Muscle layer of colon (tissue), 2 donors: Measurements from ENCODE around the gene DEFB113.

Experiments
- H3K27ac ChIP-seq: one replicate; pipeline ENCODE4 v1.7.0; 2013; ENCODE audit warnings: low read depth, mild to moderate bottlenecking, low read length, moderate library complexity
- H3K27me3 ChIP-seq, 2 donors: one replicate each; pipeline ENCODE4 v1.7.0; 2013; ENCODE audit warnings: low read length in 2 of 2, mild to moderate bottlenecking in 2 of 2; ENCODE audit not compliant: insufficient read depth in 2 of 2, control insufficient read depth in 1 of 2
- H3K36me3 ChIP-seq: one replicate; pipeline ENCODE4 v1.7.0; 2013; ENCODE audit warnings: mild to moderate bottlenecking, low read length; ENCODE audit not compliant: insufficient read depth
- H3K4me1 ChIP-seq: one replicate; pipeline ENCODE4 v1.7.0; 2013; ENCODE audit warnings: mild to moderate bottlenecking, low read length; ENCODE audit not compliant: insufficient read depth
- H3K4me3 ChIP-seq, 2 donors: one replicate each; pipeline ENCODE4 v1.7.0; 2013; ENCODE audit warnings: low read length in 2 of 2, low read depth in 1 of 2, mild to moderate bottlenecking in 1 of 2, moderate library complexity in 1 of 2
- H3K9ac ChIP-seq: one replicate; pipeline ENCODE4 v1.7.0; 2013; ENCODE audit warnings: low read length
- H3K9me3 ChIP-seq: one replicate; pipeline ENCODE4 v1.7.0; 2013; ENCODE audit warnings: mild to moderate bottlenecking, low read length
- donor health status: abdominal sarcoma.
- donor health status: Adenocarcinoma of cecum.

DEFB113 gene

GRCh38 chr6:49969605-49970004 is at the start of gene DEFB113:
DEFB113 (minus strand) TSS chr6:49969625; CDS start chr6:49969625, 0 bp downstream.
- Histone ChIP-seq H3K36me3 (no peaks in the 10 kb centered on the region), H3K27ac (no peak within 1 kb of the TSS), H3K4me1 (no peaks in the 10 kb centered on the region)

DNA sequence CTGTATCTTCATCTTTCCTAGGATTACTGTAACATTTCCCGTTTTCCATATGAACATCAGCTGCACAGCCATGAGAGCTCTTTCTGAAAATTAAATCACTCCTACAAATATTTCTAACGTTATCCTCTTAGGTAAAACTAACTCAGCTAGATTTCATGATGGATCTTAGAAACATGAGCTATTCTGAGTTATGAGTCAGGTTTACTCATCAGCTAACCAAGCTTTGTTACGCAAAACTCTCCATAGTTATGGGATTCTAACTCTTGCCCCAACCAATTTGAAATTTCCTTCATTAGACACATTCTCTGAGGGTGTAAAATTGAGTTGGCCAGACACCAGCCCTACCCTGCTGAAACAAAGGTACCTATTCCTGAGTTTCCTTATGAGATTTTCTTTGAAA is 38.4 kb upstream of the DEFB113 start:
- Histone ChIP-seq H3K9ac (no peak overlapping the region), H3K36me3 (no peaks in the 10 kb centered on the region), H3K27me3 (no peaks in the 10 kb centered on the region), H3K27ac (no peak overlapping the region), H3K4me3 (no peak overlapping the region), H3K4me1 (no peaks in the 10 kb centered on the region), H3K9me3 (no peaks in the 10 kb centered on the region)

More at GRCh38 chr6:49969605-49970004, at the start of gene DEFB113:
- Histone ChIP-seq H3K9me3 (no peaks in the 10 kb centered on the region), H3K27me3 (no peaks in the 10 kb centered on the region), H3K4me3 (no peak within 1 kb of the TSS), H3K9ac (no peak within 1 kb of the TSS)

GRCh38 chr6:50003139-50003538 is 33.7 kb upstream of the DEFB113 start:
- no peak overlapping the region for H3K4me3 ChIP-seq
- no peak overlapping the region for H3K9ac ChIP-seq
- H3K4me1 ChIP-seq, result no peaks in the 10 kb centered on the region
- no peaks in the 10 kb centered on the region for H3K9me3 ChIP-seq
- no peak overlapping the region for H3K27ac ChIP-seq
- H3K27me3 ChIP-seq, result no peaks in the 10 kb centered on the region
- H3K36me3 ChIP-seq, result no peaks in the 10 kb centered on the region

- H3K4me3 ChIP-seq, result no peak overlapping the region
- H3K27me3 ChIP-seq, result no peaks in the 10 kb centered on the region
- no peaks in the 10 kb centered on the region for H3K4me1 ChIP-seq
- no peak overlapping the region for H3K27ac ChIP-seq
- no peaks in the 10 kb centered on the region for H3K9me3 ChIP-seq
- H3K36me3 ChIP-seq, result no peaks in the 10 kb centered on the region
- H3K9ac ChIP-seq, result no peak overlapping the region
These were observed 25.9 kb upstream of the DEFB113 start for GRCh38 chr6:49995278-49995677.

DNA sequence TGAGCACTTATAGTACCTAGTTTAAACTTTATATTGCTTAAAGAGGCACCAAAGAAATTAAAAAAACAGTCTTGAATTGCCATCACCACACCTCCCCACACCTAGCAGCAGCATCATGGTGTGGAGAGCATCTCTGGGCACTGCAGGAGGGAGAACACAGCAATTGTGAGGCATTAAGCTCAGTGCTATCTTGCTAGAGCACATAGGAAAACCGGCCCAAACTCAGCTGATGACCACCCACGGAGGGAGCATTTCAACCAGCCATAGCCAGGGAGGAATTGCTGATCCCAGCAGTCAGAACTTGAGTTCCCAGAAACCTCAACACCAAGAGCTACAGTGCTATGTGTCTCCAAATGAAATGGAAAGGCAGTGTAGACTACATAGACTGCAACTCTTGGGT is 19.5 kb upstream of the DEFB113 start:
- no peaks in the 10 kb centered on the region for H3K27me3 ChIP-seq
- no peak overlapping the region for H3K27ac ChIP-seq
- no peaks in the 10 kb centered on the region for H3K36me3 ChIP-seq
- no peak overlapping the region for H3K9ac ChIP-seq
- H3K9me3 ChIP-seq, result no peaks in the 10 kb centered on the region
- no peak overlapping the region for H3K4me3 ChIP-seq
- no peaks in the 10 kb centered on the region for H3K4me1 ChIP-seq

GRCh38 chr6:49987749-49988148 is 18.3 kb upstream of the DEFB113 start:
- H3K36me3 ChIP-seq, result no peaks in the 10 kb centered on the region
- H3K9me3 ChIP-seq, result no peaks in the 10 kb centered on the region
- no peak overlapping the region for H3K27ac ChIP-seq
- no peaks in the 10 kb centered on the region for H3K4me1 ChIP-seq
- no peak overlapping the region for H3K9ac ChIP-seq
- no peak overlapping the region for H3K4me3 ChIP-seq
- no peaks in the 10 kb centered on the region for H3K27me3 ChIP-seq

- Histone ChIP-seq H3K27ac (no peak overlapping the region), H3K27me3 (no peaks in the 10 kb centered on the region), H3K4me3 (no peak overlapping the region), H3K36me3 (no peaks in the 10 kb centered on the region), H3K4me1 (peaks cover 5% of the 10 kb centered on the region), H3K9me3 (no peaks in the 10 kb centered on the region), H3K9ac (no peak overlapping the region)
These were observed 17.1 kb upstream of the DEFB113 start for GRCh38 chr6:49986551-49986950.

GRCh38 chr6:49982046-49982445 is 12.6 kb upstream of the DEFB113 start:
- Histone ChIP-seq H3K27me3 (no peaks in the 10 kb centered on the region), H3K9ac (no peak overlapping the region), H3K9me3 (no peaks in the 10 kb centered on the region), H3K4me3 (no peak overlapping the region), H3K4me1 (peaks cover 8% of the 10 kb centered on the region), H3K27ac (no peak overlapping the region), H3K36me3 (no peaks in the 10 kb centered on the region)

- H3K36me3 ChIP-seq, result no peaks in the 10 kb centered on the region
- H3K9ac ChIP-seq, result no peak overlapping the region
- no peak overlapping the region for H3K27ac ChIP-seq
- H3K9me3 ChIP-seq, result no peaks in the 10 kb centered on the region
- H3K4me3 ChIP-seq, result no peak overlapping the region
- peaks cover 8% of the 10 kb centered on the region for H3K4me1 ChIP-seq
- H3K27me3 ChIP-seq, result no peaks in the 10 kb centered on the region
These were observed 11.5 kb upstream of the DEFB113 start for GRCh38 chr6:49980898-49981297.

DNA sequence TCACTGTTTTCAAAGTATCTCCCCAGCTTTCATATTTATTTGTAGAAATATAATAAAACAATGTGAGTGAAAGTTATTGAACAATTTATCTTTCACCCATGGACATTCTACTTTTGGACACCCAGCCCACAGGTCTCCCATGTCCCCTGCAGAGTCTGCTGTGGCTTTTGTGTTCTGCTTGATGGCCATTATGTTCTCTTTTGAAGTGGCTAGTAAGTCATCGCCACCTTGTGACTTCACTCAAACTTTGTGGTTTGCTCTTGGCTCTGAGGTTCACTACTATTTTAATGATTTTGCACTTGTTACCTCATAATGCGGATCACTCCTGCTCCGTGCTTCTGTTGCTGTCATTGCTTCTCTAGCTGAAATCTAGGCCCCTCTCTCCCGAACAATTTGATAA is 10.2 kb upstream of the DEFB113 start:
- Histone ChIP-seq H3K9me3 (no peaks in the 10 kb centered on the region), H3K4me1 (peaks cover 8% of the 10 kb centered on the region), H3K36me3 (no peaks in the 10 kb centered on the region), H3K9ac (no peak overlapping the region), H3K27ac (no peak overlapping the region), H3K27me3 (no peaks in the 10 kb centered on the region), H3K4me3 (no peak overlapping the region)

- Histone ChIP-seq H3K4me3 (peak overlapping the region in 1 of 2 donors; percentile 52), H3K4me1 (peaks cover 8% of the 10 kb centered on the region), H3K27me3 (no peaks in the 10 kb centered on the region), H3K9me3 (no peaks in the 10 kb centered on the region), H3K36me3 (no peaks in the 10 kb centered on the region), H3K27ac (no peak overlapping the region), H3K9ac (no peak overlapping the region)
These were observed 9.2 kb upstream of the DEFB113 start for GRCh38 chr6:49978332-49979226.

DNA sequence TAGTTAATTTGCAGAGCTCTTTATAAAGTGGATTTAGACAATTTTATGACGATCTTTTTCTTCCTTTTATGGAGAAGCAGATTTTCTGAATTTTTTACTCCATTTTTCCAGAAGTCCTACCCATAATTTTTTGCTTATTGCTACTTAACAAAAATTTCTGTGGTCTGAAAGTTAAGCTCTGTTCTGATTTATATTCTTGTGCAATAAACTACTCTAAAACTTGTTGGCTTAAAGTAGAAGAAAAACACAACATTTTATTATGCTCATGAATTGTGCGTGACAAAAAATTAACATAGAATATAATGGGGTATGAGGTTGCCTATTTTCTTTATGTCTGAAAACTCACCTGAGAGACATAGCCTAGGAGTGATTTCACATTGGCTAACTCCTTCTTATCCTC is 2.6 kb downstream of the DEFB113 start:
- Histone ChIP-seq H3K9ac (no peak overlapping the region), H3K36me3 (no peaks in the 10 kb centered on the region), H3K9me3 (no peaks in the 10 kb centered on the region), H3K4me3 (no peak overlapping the region), H3K4me1 (no peaks in the 10 kb centered on the region), H3K27me3 (no peaks in the 10 kb centered on the region), H3K27ac (no peak overlapping the region)
